ENCODE measurements around the gene SLC16A3. TPM values are rescaled to one million over a fixed set of nuclear protein-coding genes. Genes with fewer than 3 reads are reported as not detected.

SLC16A3 gene
- total and polyA plus RNA-seq, 2 donors (not counting 3 experiments of a cell fraction or from before 2014, with no cell fraction given) = 95.9 to 171 TPM

- Histone ChIP-seq H3K9me1 (replicated peaks; ENCODE audit: control insufficient read depth, extremely low read depth, insufficient read depth, low read length) (no peaks in the 10 kb centered on the region), H3K27me3 (ENCODE audit: control insufficient read depth in 2 of 2, insufficient read depth in 2 of 2, low read length in 2 of 2) (no peaks in the 10 kb centered on the region), H3K79me2 (ENCODE audit: control insufficient read depth, insufficient read depth, low read length) (peaks cover 50% of the 10 kb centered on the region), H3K36me3 (ENCODE audit: control insufficient read depth in 2 of 2, extremely low read depth in 1 of 2, insufficient read depth in 2 of 2, low read length in 2 of 2) (peaks cover 29 to 72% of the 10 kb centered on the region in 2 experiments), H3K4me3 (replicated peaks in 1 of 3; ENCODE audit: insufficient read depth in 1 of 3, low read depth in 1 of 3, low read length in 3 of 3) (no peak overlapping the region), H3K4me1 (ENCODE audit: control insufficient read depth, extremely low read depth, insufficient read depth, low read length) (peaks cover 16% of the 10 kb centered on the region), H3K9me3 (replicated peaks; ENCODE audit: control insufficient read depth, insufficient read depth, low read length) (no peaks in the 10 kb centered on the region), H2AFZ (ENCODE audit: low read depth, low read length) (no peak overlapping the region), H3K4me2 (ENCODE audit: insufficient read depth, low read length) (no peak overlapping the region), H3K27ac (ENCODE audit: insufficient read depth, low read depth, low read length) (no peak overlapping the region), H4K20me1 (replicated peaks; ENCODE audit: control insufficient read depth, extremely low read depth, insufficient read depth, low read length) (peaks cover 2% of the 10 kb centered on the region), H3K9ac (replicated peaks; ENCODE audit: extremely low read depth, insufficient read depth, low read length) (no peak overlapping the region)
- no TSS peak for BruUV-seq (replicated peaks)
- intact Hi-C loops (cut with micrococcal nuclease) (loop anchor here (10.0 kb wide), 1 partner anchor 165 kb away; the partner anchor contains the start of genes HEXD and OGFOD3), dilution Hi-C loops (cut with MboI; ENCODE audit: extremely low pct_ligation_motif_present, low sequenced_read_pairs) (no loop called here)
- POLR2A ChIA-PET = no interaction called here
- FAIRE-seq (no peak), DNase-seq (ENCODE audit: low read depth, low spot score) (no peak)
- CTCF ChIA-PET = interaction anchor here (1.3 kb wide), 1 partner anchor 9 kb away, joined by 3 read pairs; no protein-coding TSS in a partner anchor
- TF ChIP-seq FOS (IDR thresholded peaks at IDR 0.05; ENCODE audit: borderline replicate concordance, insufficient read depth, low read length) (no peak), JUN (IDR thresholded peaks at IDR 0.05; ENCODE audit: borderline replicate concordance, insufficient read depth, insufficient read length, low read depth) (no peak), MYC (IDR thresholded peaks at IDR 0.05; ENCODE audit: low read depth, low read length) (no peak), EZH2 (IDR thresholded peaks at IDR 0.05; ENCODE audit: borderline replicate concordance, low read depth, low read length, severe bottlenecking) (no peak), POLR2A (IDR thresholded peaks at IDR 0.05; ENCODE audit: low read depth, low read length) (no peak), POLR2AphosphoS5 (IDR thresholded peaks at IDR 0.05; ENCODE audit: insufficient read depth, low read depth, low read length) (no peak)
Measured at GRCh38 chr17:82249896-82250581, 21.2 kb downstream of the SLC16A3 start.

- no peak overlapping the region for H3K4me2 ChIP-seq (ENCODE audit: insufficient read depth, low read length)
- dilution Hi-C loops (cut with MboI; ENCODE audit: extremely low pct_ligation_motif_present, low sequenced_read_pairs) = no loop called here
- no peaks in the 10 kb centered on the region for H3K27me3 ChIP-seq (ENCODE audit: control insufficient read depth in 2 of 2, insufficient read depth in 2 of 2, low read length in 2 of 2)
- peaks cover 2% of the 10 kb centered on the region for H4K20me1 ChIP-seq (replicated peaks; ENCODE audit: control insufficient read depth, extremely low read depth, insufficient read depth, low read length)
- H3K27ac ChIP-seq (ENCODE audit: insufficient read depth, low read depth, low read length) = no peak overlapping the region
- peaks cover 53% of the 10 kb centered on the region for H3K79me2 ChIP-seq (ENCODE audit: control insufficient read depth, insufficient read depth, low read length)
- H2AFZ ChIP-seq (ENCODE audit: low read depth, low read length) = no peak overlapping the region
- intact Hi-C loops (cut with micrococcal nuclease) = no loop called here
- no peak for TF ChIP-seq MYC (IDR thresholded peaks at IDR 0.05; ENCODE audit: low read depth, low read length)
- no peak for TF ChIP-seq JUN (IDR thresholded peaks at IDR 0.05; ENCODE audit: borderline replicate concordance, insufficient read depth, insufficient read length, low read depth)
- TF ChIP-seq EZH2 (IDR thresholded peaks at IDR 0.05; ENCODE audit: borderline replicate concordance, low read depth, low read length, severe bottlenecking) = no peak
- no peak for TF ChIP-seq CTCF (IDR thresholded peaks at IDR 0.05; ENCODE audit: extremely low read depth in 1 of 2, insufficient read depth in 1 of 2, low read depth in 1 of 2, low read length in 2 of 2)
- no peak for TF ChIP-seq MAX (IDR thresholded peaks at IDR 0.05; ENCODE audit: insufficient read depth, insufficient read length)
- TF ChIP-seq POLR2A (IDR thresholded peaks at IDR 0.05; ENCODE audit: low read depth, low read length) = no peak
- no peak for TF ChIP-seq GATA2 (IDR thresholded peaks at IDR 0.05; ENCODE audit: insufficient read depth, insufficient read length, low read depth, low read length)
- no peak for TF ChIP-seq POLR2AphosphoS5 (IDR thresholded peaks at IDR 0.05; ENCODE audit: insufficient read depth, low read depth, low read length)
- no peak for TF ChIP-seq FOS (IDR thresholded peaks at IDR 0.05; ENCODE audit: borderline replicate concordance, insufficient read depth, low read length)
- no TSS peak for BruUV-seq (replicated peaks)
- ChIA-PET CTCF (no interaction called here), POLR2A (no interaction called here)
- peaks cover 16% of the 10 kb centered on the region for H3K4me1 ChIP-seq (ENCODE audit: control insufficient read depth, extremely low read depth, insufficient read depth, low read length)
- H3K9ac ChIP-seq (replicated peaks; ENCODE audit: extremely low read depth, insufficient read depth, low read length) = no peak overlapping the region
- H3K9me3 ChIP-seq (replicated peaks; ENCODE audit: control insufficient read depth, insufficient read depth, low read length) = no peaks in the 10 kb centered on the region
- H3K9me1 ChIP-seq (replicated peaks; ENCODE audit: control insufficient read depth, extremely low read depth, insufficient read depth, low read length) = no peaks in the 10 kb centered on the region
- H3K4me3 ChIP-seq (replicated peaks in 1 of 3; ENCODE audit: insufficient read depth in 1 of 3, low read depth in 1 of 3, low read length in 3 of 3) = no peak overlapping the region
- FAIRE-seq = no peak
- DNase-seq (ENCODE audit: low read depth, low spot score) = no peak
- peaks cover 26 to 69% of the 10 kb centered on the region in 2 experiments for H3K36me3 ChIP-seq (ENCODE audit: control insufficient read depth in 2 of 2, extremely low read depth in 1 of 2, insufficient read depth in 2 of 2, low read length in 2 of 2)
Measured at GRCh38 chr17:82250868-82251500, 22.1 kb downstream of the SLC16A3 start.
